Measurements from ENCODE around the gene WARS2.
A peak's percentile ranks its signal among the peaks of the same experiment; 100 is the strongest.
"Not testable (repeated sequence)": the region's sequence is repeated elsewhere in the genome, so short reads cannot be mapped to it uniquely, and the experiment has no call there.

The WARS2 gene

GRCh38 chr1:119140177-119141019, at the start of gene WARS2:
Gene WARS2, minus strand, starts transcription at chr1:119140653. Its CDS starts 9 bp downstream, at chr1:119140644.
- DNase-seq: peak; percentile 99

- no peak for DNase-seq
Measured at GRCh38 chr1:119188926-119189325, 48.5 kb upstream of the WARS2 start.

- DNase-seq: no peak
Measured at GRCh38 chr1:119187416-119187815, 47.0 kb upstream of the WARS2 start.

- DNase-seq: no peak
Measured at GRCh38 chr1:119186471-119186870, 46.0 kb upstream of the WARS2 start.

- DNase-seq: no peak
Measured at GRCh38 chr1:119184972-119185371, 44.5 kb upstream of the WARS2 start.

DNA sequence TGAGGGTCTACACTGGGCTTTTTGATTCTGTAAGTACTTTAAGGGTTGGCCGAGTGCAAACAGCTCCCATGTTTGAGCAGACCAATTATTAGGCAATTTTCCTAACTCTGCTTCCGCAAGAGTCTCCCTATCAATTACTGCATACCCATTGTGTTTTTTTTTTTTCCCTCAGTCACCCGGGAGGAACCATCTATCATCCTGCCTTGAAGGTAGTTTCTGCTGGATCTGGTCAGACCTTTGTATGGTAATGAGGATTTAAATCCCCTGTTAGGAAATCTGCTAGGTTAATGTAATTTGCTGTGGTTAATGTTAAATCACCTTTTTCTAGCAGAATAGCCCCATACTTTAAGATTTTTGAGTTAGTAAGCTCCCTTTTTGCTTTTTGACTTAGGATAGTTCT, 40.8 kb upstream of the WARS2 start:
- no peak for DNase-seq

DNA sequence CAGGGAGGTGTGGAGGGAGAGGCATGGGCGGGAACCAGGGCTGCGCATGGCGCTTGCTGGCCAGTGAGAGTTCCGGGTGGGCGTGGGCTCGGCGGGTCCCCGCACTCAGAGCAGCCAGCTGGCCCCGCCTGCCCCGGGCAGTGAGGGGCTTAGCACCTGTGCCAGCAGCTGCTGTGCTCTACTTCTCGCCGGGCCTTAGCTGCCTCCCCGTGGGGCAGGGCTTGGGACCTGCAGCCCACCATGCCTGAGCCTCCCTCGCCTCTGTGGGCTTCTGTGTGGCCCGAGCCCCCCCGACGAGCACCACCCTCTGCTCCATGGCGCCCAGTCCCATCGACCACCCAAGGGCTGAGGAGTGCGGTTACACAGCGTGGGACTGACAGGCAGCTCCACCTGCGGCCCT, 38.6 kb upstream of the WARS2 start:
- DNase-seq: no peak

DNA sequence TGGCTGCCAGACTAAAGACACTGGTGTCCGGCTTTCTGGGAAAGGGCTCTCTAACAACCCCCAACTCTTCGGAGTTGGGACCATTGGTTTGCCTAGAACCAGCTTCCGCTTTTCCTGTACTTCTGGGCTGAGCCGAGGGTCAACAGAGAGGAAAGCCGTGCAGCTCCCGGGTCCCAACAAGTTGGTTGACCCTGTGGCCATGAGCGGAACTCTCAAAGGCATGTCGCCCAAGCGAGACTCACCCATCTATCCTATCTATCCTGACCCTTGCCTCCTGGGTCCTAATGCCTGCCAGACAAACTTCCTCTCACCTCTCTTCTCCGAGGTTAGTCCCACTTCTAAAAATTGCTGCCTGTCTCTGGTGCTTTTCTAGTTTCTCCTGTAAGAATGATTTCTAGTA, 32.5 kb upstream of the WARS2 start:
- not testable (repeated sequence) for DNase-seq

- DNase-seq: not testable (repeated sequence)
Measured at GRCh38 chr1:119171381-119172010, 31.0 kb upstream of the WARS2 start.

- DNase-seq: no peak
Measured at GRCh38 chr1:119163396-119163795, 22.9 kb upstream of the WARS2 start.

DNA sequence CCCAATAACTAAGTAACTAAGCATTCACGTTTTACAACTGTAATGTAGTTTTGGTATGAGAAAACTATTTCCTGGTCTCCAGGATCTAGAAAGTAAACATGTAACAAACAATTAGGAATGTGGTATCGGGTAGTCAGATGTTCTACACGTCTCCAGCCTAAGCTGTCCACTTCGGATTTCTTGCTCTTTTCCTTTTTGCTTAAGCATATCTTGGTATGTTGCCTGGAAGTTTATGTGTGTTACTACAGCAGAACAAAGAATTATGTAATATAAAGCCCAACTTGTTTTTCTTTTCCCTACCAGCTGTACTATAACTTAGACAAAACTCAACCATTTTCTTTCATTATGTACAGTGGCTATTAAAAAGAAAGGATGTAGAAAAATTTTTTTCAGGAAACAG, 20.4 kb upstream of the WARS2 start:
- DNase-seq: no peak

- DNase-seq: no peak
Measured at GRCh38 chr1:119160409-119160808, 20.0 kb upstream of the WARS2 start.

DNA sequence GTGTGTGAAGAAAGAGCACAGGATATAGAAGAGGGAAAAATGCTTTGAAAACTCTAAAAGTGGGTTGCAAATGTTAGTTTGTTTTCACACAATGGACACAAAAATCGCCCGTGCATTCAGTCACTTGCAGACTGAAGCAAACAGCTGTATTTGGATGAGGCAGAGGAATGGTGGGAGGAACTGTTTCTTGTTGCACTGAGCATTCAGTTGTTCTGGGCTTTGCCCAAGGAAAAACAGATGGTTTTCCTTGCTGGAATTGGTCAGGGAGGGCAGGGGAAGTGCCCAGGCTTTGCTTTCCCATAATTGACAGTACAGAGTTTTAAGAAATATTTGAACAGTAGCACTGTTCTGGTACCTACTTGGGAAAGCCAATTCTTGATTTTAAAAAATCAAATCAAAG, 19.5 kb upstream of the WARS2 start:
- DNase-seq: no peak

DNA sequence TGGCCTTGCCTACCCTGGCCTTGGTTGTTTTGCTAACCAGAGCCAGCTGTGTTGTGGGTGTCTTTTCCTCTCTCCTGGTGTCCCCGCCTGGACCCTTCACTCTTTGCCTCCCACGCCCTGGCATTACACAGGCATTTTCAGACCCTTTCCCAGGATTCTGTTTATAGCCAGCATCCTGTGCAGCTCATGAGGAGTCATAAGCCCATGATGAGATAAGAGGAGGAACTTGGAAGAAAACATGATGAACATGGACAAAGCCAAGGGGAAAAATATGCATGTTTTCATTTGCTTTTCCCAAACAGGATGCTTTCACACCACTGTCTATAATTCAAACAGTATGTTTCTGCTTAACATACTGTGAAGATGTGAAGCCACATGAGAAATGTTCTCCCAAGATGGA, 18.7 kb upstream of the WARS2 start:
- no peak for DNase-seq

GRCh38 chr1:119156761-119157160, 16.3 kb upstream of the WARS2 start:
- DNase-seq: not testable (repeated sequence)

- DNase-seq: not testable (repeated sequence)
Measured at GRCh38 chr1:119155069-119155468, 14.6 kb upstream of the WARS2 start.

- DNase-seq: no peak
Measured at GRCh38 chr1:119150150-119150549, 9.7 kb upstream of the WARS2 start.

DNA sequence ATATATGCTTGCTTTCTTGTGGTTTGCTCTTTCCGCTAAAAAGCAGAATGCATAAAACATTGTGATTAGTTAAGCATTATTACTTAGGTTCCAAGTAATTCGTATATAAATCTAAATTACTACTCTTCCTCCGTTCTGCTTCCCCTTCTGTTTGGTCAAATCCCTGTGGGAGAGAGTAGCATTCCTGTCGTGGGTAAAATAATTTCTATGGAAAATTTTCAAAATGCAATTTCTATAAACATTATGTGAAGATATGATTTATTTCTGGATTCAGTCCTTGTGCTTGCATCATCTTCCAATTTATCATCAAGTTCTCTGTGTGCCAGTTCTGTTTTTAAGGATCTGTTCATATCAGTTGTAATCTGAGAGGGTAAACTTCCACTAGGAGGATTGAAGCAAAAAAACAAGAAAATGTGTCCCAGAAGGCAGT, 7.2 kb upstream of the WARS2 start:
- no peak for DNase-seq

- DNase-seq: no peak
Measured at GRCh38 chr1:119146466-119146865, 6.0 kb upstream of the WARS2 start.

- no peak for DNase-seq
Measured at GRCh38 chr1:119144813-119145212, 4.4 kb upstream of the WARS2 start.

- DNase-seq: no peak
Measured at GRCh38 chr1:119143706-119144105, 3.3 kb upstream of the WARS2 start.

DNA sequence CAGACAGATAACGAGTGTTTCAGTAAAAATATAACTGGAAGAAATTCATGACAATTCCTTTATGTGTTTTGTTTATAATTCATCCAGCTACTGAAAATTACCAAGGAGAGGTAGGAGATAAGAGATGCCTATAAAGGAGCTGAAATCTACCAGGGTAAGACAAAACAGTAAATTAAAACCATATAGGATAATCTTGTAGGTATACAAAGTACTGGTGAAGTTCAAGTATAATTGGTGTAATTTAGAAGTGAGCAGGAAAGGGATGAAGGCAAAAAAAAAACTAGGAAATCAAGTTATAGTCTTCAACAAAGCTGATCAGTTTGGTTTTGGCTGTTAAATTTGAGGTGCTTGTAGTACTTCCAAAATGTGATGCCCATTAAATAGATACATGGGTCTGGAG, 1.2 kb upstream of the WARS2 start:
- DNase-seq: no peak

DNA sequence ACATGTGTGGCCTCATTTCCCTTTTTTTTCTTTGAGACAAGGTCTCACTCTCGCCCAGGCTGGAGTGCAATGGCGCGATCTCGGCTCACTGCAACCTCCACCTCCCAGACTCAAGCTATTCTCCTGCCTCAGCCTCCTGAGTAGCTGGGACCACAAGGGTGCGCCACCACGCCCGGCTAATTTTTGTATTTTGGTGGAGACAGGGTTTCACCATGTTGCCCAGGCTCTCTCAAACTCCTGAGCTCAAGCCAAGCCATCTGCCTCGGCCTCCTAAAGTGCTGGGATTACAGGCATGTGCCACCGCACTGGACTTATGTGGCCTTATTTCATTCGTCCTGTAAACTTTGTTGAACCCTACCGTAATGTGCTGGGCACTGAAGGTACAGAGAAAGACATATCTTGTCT, 569 bp upstream of the WARS2 start:
- DNase-seq: peak; percentile 24

DNA sequence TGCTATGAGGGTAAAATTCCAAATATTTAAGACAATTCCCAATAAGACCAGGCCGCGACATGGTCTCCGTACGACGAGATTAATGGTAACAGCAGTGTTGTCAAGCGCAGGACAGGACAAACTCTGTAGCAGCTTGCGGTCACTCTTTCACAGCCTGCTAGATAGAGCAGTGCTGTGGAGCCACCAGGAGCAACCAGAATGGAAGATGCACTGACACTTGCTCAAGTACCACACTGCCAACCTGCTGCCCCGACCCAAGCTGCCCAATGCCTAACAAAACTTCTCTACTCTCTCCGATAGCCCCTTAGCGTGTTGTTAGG, 636 bp downstream of the WARS2 start:
- DNase-seq: peak; percentile 73

GRCh38 chr1:119139403-119139802, 1.1 kb downstream of the WARS2 start:
- peak; percentile 0 for DNase-seq
